GM21717 (cell line): Measurements from ENCODE around the gene SESN3.
"Not testable (repeated sequence)": the region's sequence is repeated elsewhere in the genome, so short reads cannot be mapped to it uniquely, and the experiment has no call there.

Source experiments
- ATAC-seq: cut with Tn5 transposase; IDR thresholded peaks from one replicate; pipeline ENCODE4 v1.9.1; 2021; ENCODE audit warnings: mild to moderate bottlenecking, moderate library complexity; ENCODE audit not compliant: unreplicated experiment

SESN3 gene

GRCh38 chr11:95222817-95223216, 8.2 kb downstream of the SESN3 start:
- no peak for ATAC-seq

GRCh38 chr11:95219599-95219998, 11.4 kb downstream of the SESN3 start:
- ATAC-seq, result no peak

GRCh38 chr11:95218149-95218548, 12.9 kb downstream of the SESN3 start:
- ATAC-seq, result no peak

GRCh38 chr11:95212609-95213008, 18.4 kb downstream of the SESN3 start:
- ATAC-seq, result no peak

GRCh38 chr11:95209535-95209934, 21.5 kb downstream of the SESN3 start:
- ATAC-seq, result not testable (repeated sequence)

- no peak for ATAC-seq
These were observed 30.1 kb downstream of the SESN3 start for GRCh38 chr11:95200781-95201457.

- no peak for ATAC-seq
These were observed 35.2 kb downstream of the SESN3 start for GRCh38 chr11:95195831-95196230.

- ATAC-seq, result no peak
These were observed 37.5 kb downstream of the SESN3 start for GRCh38 chr11:95193541-95193940.

GRCh38 chr11:95192717-95193116, 38.3 kb downstream of the SESN3 start:
- no peak for ATAC-seq

- no peak for ATAC-seq
These were observed 43.3 kb downstream of the SESN3 start for GRCh38 chr11:95187723-95188122.

GRCh38 chr11:95182397-95182796, 48.6 kb downstream of the SESN3 start:
- ATAC-seq, result no peak

- no peak for ATAC-seq
These were observed 55.1 kb downstream of the SESN3 start for GRCh38 chr11:95175818-95176380.

GRCh38 chr11:95170294-95170693, 60.7 kb downstream of the SESN3 start:
- ATAC-seq, result no peak

- ATAC-seq, result no peak
These were observed 64.2 kb downstream of the SESN3 start for GRCh38 chr11:95166781-95167180.

GRCh38 chr11:95165638-95166037, 65.4 kb downstream of the SESN3 start:
- ATAC-seq, result no peak

GRCh38 chr11:95163106-95163505, 67.9 kb downstream of the SESN3 start:
- no peak for ATAC-seq

GRCh38 chr11:95161248-95161647, 69.8 kb downstream of the SESN3 start:
- ATAC-seq, result no peak

- no peak for ATAC-seq
These were observed 73.2 kb downstream of the SESN3 start for GRCh38 chr11:95157824-95158223.

GRCh38 chr11:95156916-95157541, 74.0 kb downstream of the SESN3 start:
- no peak for ATAC-seq

GRCh38 chr11:95156133-95156721, 74.8 kb downstream of the SESN3 start:
- ATAC-seq, result no peak

GRCh38 chr11:95155385-95155784, 75.6 kb downstream of the SESN3 start:
- ATAC-seq, result no peak

GRCh38 chr11:95154514-95154913, 76.5 kb downstream of the SESN3 start:
- no peak for ATAC-seq
